Fibroblast of villous mesenchyme (primary cell): Measurements from ENCODE around the gene TNIK. TPM values are rescaled to one million over a fixed set of nuclear protein-coding genes. Genes with fewer than 3 reads are reported as not detected.

Experiments used
- DNase-seq: peaks from one replicate; pipeline ENCODE4 v3.0.0-alpha.2; 2010; ENCODE audit warnings: low read depth
- H3K4me3 ChIP-seq: 2 replicates; pipeline ENCODE4 v1.5.1; 2011; ENCODE audit warnings: low read depth, mild to moderate bottlenecking, low read length
- total RNA-seq: library from RNA; depleted of rRNA; stranded (reverse); fragments of >200 nt; gene quantifications from 2 replicates; pipeline ENCODE4 v1.2.3, GENCODE V29; 2012
- TF ChIP-seq, protein P1 (sequence below): IDR thresholded peaks from 2 replicates; pipeline ENCODE4 v1.5.1; 2012; ENCODE audit warnings: low read depth, mild to moderate bottlenecking, low read length; ENCODE audit not compliant: insufficient read depth

Gene TNIK
- total RNA-seq, 1 donor = 5.2 TPM

- no peak for DNase-seq
- TF ChIP-seq, protein P1, sequence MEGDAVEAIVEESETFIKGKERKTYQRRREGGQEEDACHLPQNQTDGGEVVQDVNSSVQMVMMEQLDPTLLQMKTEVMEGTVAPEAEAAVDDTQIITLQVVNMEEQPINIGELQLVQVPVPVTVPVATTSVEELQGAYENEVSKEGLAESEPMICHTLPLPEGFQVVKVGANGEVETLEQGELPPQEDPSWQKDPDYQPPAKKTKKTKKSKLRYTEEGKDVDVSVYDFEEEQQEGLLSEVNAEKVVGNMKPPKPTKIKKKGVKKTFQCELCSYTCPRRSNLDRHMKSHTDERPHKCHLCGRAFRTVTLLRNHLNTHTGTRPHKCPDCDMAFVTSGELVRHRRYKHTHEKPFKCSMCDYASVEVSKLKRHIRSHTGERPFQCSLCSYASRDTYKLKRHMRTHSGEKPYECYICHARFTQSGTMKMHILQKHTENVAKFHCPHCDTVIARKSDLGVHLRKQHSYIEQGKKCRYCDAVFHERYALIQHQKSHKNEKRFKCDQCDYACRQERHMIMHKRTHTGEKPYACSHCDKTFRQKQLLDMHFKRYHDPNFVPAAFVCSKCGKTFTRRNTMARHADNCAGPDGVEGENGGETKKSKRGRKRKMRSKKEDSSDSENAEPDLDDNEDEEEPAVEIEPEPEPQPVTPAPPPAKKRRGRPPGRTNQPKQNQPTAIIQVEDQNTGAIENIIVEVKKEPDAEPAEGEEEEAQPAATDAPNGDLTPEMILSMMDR = no peak
- no peak overlapping the region for H3K4me3 ChIP-seq
These were observed 406.0 kb downstream of the TNIK start for GRCh38 chr3:171054231-171054630.

GRCh38 chr3:171049861-171050444 is 410.3 kb downstream of the TNIK start:
- H3K4me3 ChIP-seq = no peak overlapping the region
- TF ChIP-seq, protein P1 = peak; percentile 74

DNA sequence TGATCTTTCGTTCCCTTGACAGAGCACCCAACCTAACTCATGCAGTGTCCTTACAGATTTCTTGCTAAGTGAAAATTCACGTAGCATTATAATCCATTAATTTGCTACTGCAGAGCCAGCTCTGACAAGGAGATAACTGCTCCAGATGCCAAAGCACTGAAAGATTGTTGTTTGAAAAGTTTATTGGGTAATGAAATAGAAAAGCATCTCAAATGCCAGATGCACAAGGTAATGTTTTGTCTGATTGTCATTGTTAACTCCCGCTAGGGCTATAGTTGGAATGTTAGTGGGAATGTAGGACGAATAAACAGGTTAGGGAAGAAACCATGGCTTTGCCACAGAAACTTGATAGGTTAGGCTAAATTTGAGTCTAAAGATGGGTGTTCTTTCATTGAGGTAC is 413.4 kb downstream of the TNIK start:
- TF ChIP-seq, protein P1 = no peak
- DNase-seq = no peak
- H3K4me3 ChIP-seq = no peak overlapping the region

More at GRCh38 chr3:171049861-171050444, 410.3 kb downstream of the TNIK start:
- DNase-seq = peak; percentile 67

DNA sequence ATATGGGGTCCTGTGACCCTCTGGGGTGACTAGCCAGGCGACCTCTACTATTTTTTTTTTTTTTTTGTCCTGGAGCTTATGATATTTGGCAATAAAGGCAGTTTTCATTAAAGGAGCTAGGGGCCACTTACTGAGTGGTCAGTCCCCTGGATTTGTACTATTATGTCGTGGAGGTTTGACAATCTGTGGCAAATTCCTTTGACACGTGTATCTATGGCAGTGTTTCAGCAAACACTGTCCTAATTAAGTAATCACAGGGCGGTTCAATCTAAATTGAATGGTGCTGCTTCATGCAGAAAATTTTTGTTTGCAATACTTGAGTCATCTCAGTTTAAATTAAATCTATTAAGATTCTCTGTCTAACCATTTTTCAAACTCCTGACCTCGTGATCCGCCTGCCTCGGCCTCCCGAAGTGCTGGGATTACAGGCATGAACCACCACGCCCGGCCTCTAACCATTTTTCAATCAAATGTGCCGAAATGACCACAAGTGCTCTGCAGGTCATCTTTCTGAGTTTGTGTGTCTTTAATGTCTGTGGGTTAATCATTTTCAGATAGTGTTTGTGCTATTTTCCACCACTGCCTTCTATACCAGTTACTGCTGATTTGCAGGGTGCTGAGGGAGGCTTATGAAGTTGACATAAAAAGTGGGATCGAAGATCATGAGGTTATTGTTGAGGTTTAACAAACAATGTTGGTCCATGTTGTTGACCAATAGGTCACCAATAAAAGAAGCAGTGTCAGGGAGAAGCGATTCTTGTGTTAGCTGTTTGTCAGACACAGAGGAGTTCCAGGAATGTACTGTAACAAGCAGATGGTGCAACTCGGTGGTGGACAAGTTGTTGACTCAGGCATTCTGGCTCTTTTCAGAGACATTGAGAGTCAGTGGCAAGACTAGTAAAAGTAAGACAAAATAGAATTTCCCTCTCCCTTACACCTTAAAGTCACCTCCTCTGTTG is 415.1 kb downstream of the TNIK start:
- H3K4me3 ChIP-seq = no peak overlapping the region
- TF ChIP-seq, protein P1 = no peak
- peak; percentile 95 for DNase-seq

DNA sequence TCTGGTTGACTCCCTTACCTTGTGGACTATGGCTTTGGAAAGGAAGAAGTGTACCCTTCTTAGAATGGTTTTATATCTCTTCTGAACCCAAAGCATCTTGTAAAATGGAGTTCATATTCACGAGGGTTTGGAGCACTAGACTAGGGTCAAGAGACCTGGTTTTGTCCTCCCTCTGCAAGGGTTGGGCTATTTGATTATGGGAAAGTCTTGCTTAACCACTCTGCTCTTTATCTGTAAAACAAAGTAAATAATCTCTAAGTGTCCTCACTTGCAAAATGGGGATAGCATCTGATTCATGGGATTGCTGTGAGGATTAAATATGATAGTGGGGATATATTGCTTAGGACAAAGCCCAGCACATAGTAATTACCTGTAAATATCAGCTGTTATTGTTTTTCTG is 415.8 kb downstream of the TNIK start:
- TF ChIP-seq, protein P1 = no peak
- no peak overlapping the region for H3K4me3 ChIP-seq
- DNase-seq = no peak

GRCh38 chr3:171039674-171040073 is 420.5 kb downstream of the TNIK start:
- DNase-seq = no peak
- TF ChIP-seq, protein P1 = no peak

More at GRCh38 chr3:171039674-171040073, 420.5 kb downstream of the TNIK start:
- H3K4me3 ChIP-seq = no peak overlapping the region
